Mesothelial cell of epicardium (in vitro differentiated cells): ENCODE measurements around the gene UNK. TPM values are rescaled to one million over a fixed set of nuclear protein-coding genes. Genes with fewer than 3 reads are reported as not detected.
A peak's percentile ranks its signal among the peaks of the same experiment; 100 is the strongest.

Experiments
- DNase-seq, 2 experiments: peaks; one replicate each; pipeline ENCODE4 v3.0.0; 2021; ENCODE audit warnings: low spot score in 2 of 2; ENCODE audit not compliant: unreplicated experiment in 2 of 2
- H3K27ac Mint-ChIP-seq: 2 replicates; pipeline ENCODE4 v1.8.0; 2021; ENCODE audit warnings: mixed read lengths
- H3K27me3 Mint-ChIP-seq: 2 replicates; pipeline ENCODE4 v1.8.0; 2021; ENCODE audit warnings: low read depth, mixed read lengths
- H3K36me3 Mint-ChIP-seq: 2 replicates; pipeline ENCODE4 v1.8.0; 2021; ENCODE audit warnings: mixed read lengths
- H3K4me1 Mint-ChIP-seq: 2 replicates; pipeline ENCODE4 v1.8.0; 2021; ENCODE audit warnings: mixed read lengths
- H3K4me3 Mint-ChIP-seq: 2 replicates; pipeline ENCODE4 v1.8.0; 2021; ENCODE audit warnings: mild to moderate bottlenecking, moderate library complexity, mixed read lengths
- H3K9me3 Mint-ChIP-seq: 2 replicates; pipeline ENCODE4 v1.8.0; 2021; ENCODE audit warnings: mixed read lengths
- CTCF ChIP-seq: fragments of 200-600 bp; sonication (generic); IDR thresholded peaks from one replicate; pipeline ENCODE4 v1.5.0; 2021; ENCODE audit warnings: antibody characterized with exemption; ENCODE audit not compliant: unreplicated experiment
- total RNA-seq: library from RNA; stranded (reverse); gene quantifications from 3 replicates; pipeline ENCODE4 v1.2.1, GENCODE V29; 2021

The UNK gene
- total RNA-seq, 1 donor from 2014 or later = 66.4 TPM

GRCh38 chr17:75803883-75804282, 19.3 kb downstream of the UNK start:
- no peak overlapping the region for H3K4me3 Mint-ChIP-seq
- TF ChIP-seq CTCF = no peak
- H3K27me3 Mint-ChIP-seq = no peaks in the 10 kb centered on the region

GRCh38 chr17:75806822-75807500, 22.4 kb downstream of the UNK start:
- Mint-ChIP-seq H3K36me3 (no peaks in the 10 kb centered on the region), H3K4me3 (no peak overlapping the region), H3K27me3 (no peaks in the 10 kb centered on the region), H3K9me3 (no peaks in the 10 kb centered on the region), H3K4me1 (peaks cover 6% of the 10 kb centered on the region), H3K27ac (no peak overlapping the region)
- no peak for DNase-seq
- no peak for TF ChIP-seq CTCF

More at GRCh38 chr17:75803883-75804282, 19.3 kb downstream of the UNK start:
- no peak for DNase-seq
- no peak overlapping the region for H3K27ac Mint-ChIP-seq
- H3K36me3 Mint-ChIP-seq = peaks cover 7% of the 10 kb centered on the region
- no peaks in the 10 kb centered on the region for H3K9me3 Mint-ChIP-seq
- peaks cover 4% of the 10 kb centered on the region for H3K4me1 Mint-ChIP-seq

DNA sequence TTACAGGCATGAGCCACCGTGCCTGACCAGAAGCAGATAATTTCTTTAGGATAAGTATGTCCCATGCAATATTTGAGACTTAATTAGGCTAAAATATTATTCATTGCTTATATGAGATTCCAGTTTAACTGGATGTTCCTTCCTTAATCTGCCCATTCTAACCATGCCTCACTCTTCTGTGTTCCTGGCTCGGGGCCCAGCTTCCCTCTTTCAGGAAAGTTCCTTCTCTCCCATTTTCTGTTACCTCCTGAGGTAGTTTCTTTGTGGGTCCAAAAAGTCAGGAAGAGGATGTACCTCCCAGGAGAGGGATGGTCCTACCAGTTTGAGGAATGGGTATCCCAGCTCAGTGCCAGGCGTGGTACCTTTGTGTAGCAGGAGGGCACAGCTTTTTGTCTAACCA, 23.3 kb downstream of the UNK start:
- peaks cover 4% of the 10 kb centered on the region for H3K36me3 Mint-ChIP-seq
- H3K4me3 Mint-ChIP-seq = no peak overlapping the region
- no peak for DNase-seq
- peaks cover 6% of the 10 kb centered on the region for H3K4me1 Mint-ChIP-seq
- H3K27me3 Mint-ChIP-seq = no peaks in the 10 kb centered on the region
- no peak for TF ChIP-seq CTCF
- H3K27ac Mint-ChIP-seq = no peak overlapping the region
- no peaks in the 10 kb centered on the region for H3K9me3 Mint-ChIP-seq

DNA sequence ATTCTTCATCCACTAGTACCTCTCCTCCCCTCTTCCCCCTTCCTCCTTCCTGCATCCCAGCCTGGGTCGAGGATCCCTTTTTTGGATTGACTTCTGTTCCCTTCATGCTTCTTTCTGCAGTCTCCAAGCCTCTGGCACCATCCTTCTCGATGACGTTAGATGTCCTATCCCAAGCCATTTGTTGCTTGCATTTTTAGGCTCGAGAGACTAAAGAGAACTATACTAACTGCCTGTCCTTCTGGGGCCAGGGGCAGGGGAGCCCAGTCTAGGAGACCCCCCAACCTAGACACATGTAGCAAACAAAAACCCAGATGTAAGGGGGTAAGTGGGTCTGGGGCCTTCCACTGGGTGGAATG, 23.9 kb downstream of the UNK start:
- Mint-ChIP-seq H3K4me1 (peaks cover 6% of the 10 kb centered on the region), H3K4me3 (no peak overlapping the region), H3K27me3 (no peaks in the 10 kb centered on the region), H3K36me3 (peaks cover 4% of the 10 kb centered on the region), H3K27ac (peak overlapping the region; percentile 87), H3K9me3 (no peaks in the 10 kb centered on the region)
- no peak for TF ChIP-seq CTCF
- DNase-seq = no peak

DNA sequence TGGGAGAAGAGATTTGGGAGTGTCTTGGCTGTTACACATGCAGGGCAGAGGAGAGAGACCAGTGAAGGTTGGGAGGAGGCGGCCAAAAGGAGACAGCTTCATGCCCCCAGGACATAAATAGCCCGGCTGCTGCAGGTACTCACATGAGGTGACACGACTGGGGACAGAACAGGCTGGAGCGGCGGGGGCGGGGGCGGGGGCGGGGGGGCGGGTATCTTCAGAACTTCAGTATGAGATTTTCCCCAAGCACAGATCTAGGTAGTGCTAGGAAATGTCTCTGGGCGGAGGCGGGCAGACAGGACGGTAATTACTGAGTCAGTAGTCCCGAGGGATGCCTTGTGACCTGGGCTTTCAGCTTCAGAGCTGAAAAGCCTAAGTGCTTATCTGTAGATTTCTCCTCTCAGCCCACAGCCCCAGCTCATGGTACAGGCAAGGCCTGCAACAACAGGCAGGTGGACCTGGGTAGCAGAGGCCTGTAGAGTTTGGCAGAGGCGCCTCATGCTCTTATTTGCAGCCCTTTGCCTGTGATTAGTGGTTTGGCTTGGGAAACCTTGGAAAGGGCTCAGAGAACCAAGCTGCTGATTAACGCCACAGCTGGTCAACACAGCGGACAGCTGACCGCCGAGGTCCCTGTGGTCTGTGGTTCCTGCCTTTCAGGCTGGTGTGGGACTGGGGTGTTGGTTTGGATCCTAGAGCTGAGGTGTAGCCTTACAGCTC, 24.5 kb downstream of the UNK start:
- Mint-ChIP-seq H3K27me3 (no peaks in the 10 kb centered on the region), H3K27ac (peak overlapping the region; percentile 87), H3K36me3 (peaks cover 4% of the 10 kb centered on the region), H3K4me1 (peaks cover 6% of the 10 kb centered on the region), H3K9me3 (no peaks in the 10 kb centered on the region), H3K4me3 (no peak overlapping the region)
- no peak for DNase-seq
- TF ChIP-seq CTCF = no peak
